Measurements from ENCODE around the gene UQCC3.

- no peak for TF ChIP-seq CTCF (IDR thresholded peaks at IDR 0.05)
- TF ChIP-seq POLR2A (IDR thresholded peaks at IDR 0.05): no peak
- no peak for TF ChIP-seq EP300 (IDR thresholded peaks at IDR 0.05)
Measured at GRCh38 chr11:62708793-62709192, 37.3 kb downstream of the UQCC3 start.
